Activated effector memory CD4-positive, alpha-beta T cell treated with Interleukin-2 at 50 U/mL for 16 hours (primary cell): ENCODE data around the gene ATP6AP1.
A peak's percentile ranks its signal among the peaks of the same experiment; 100 is the strongest.

Experiments used
- DNase-seq: peaks from one replicate; pipeline ENCODE4 v3.0.0-alpha.2; 2020

The ATP6AP1 gene

GRCh38 chrX:154430916-154431315 is 2.4 kb downstream of the ATP6AP1 start:
- no peak for DNase-seq

- no peak for DNase-seq
Measured at GRCh38 chrX:154431341-154431740, 2.9 kb downstream of the ATP6AP1 start.

GRCh38 chrX:154432210-154432609 is 3.7 kb downstream of the ATP6AP1 start:
- no peak for DNase-seq

- no peak for DNase-seq
Measured at GRCh38 chrX:154433605-154434004, 5.1 kb downstream of the ATP6AP1 start.

- DNase-seq, result no peak
Measured at GRCh38 chrX:154434394-154435168, 6.1 kb downstream of the ATP6AP1 start.

DNA sequence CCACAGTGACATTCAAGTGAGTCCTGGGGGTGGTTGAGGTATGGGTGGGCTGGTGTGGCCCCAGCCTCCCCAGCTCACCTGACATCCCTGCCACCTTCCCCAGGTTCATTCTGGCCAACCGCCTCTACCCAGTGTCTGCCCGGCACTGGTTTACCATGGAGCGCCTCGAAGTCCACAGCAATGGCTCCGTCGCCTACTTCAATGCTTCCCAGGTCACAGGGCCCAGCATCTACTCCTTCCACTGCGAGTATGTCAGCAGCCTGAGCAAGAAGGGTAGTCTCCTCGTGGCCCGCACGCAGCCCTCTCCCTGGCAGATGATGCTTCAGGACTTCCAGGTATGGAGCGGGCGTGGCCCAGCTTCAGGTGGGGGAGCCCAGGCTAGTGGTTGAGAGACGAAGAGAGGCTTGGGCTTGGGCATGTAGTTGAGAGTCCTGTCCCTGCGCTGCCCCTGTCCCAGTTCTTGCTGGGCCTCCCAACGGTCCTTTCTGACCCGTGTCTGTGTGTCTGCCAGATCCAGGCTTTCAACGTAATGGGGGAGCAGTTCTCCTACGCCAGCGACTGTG is 6.8 kb downstream of the ATP6AP1 start:
- no peak for DNase-seq

DNA sequence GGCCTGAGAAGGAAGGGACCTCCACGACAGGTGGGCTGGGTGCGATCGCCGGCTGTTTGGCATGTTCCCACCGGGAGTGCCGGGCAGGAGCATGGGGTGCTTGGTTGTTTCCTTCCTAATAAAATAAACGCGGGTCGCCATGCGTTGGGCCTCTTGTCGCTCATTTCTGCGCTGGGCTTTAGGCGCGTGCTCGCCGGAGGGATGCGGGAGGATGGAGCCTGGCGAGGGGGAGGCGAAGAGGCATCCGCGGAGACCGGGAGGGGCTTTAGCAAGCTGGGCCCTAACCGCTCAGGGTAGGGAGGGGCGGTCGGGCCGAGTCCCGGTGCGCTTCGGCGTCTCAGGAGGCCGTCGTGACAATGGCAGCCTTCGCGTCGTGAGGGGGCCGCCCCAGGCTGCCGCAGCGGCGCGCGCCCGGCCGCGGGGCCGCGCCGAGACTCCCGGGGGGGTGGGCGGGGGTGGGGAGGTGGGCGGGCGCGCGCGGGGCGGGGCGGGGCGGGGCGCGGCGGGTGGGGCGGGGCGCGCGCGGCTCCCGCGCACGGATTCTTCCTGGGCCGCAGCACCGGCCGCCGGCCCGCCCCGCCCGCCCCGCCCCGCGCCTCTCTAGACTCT is 8.0 kb downstream of the ATP6AP1 start:
- peak; percentile 46 for DNase-seq

DNA sequence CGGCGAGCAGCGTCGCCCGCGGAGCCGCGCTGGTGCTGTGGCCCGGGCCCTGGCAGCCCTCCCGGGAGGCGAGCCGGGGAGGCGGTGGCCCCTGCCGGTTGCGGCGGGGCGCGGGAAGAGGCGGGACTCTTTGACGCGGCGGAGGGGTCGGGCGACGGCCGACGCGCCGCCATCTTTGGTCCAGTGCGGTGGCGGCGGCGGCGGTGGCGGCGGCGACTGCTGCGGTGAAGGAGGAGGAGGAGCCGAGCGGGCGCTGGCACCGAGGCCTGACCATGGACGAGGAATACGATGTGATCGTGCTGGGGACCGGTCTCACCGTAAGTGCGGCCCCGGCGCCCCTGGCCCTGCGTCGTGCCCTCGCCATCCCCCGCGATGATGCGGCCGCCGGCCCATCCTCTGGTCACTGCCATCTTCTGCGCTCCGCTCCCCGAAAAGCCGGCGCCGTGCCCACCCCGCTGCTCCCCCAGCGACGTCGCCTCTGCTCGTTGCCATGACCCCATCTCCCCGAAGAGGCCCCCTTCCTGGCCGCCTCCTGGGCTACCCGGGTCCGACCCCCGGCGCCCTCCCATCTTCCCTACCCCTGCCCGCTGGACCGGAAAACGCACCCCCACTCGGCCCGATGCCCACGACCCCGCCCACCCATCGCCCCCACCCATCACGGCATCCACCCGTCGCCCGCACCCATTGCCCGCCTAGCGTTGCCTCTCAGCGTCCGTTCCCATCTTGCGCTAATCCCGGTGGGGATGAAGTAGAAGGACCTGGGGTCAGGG is 8.7 kb downstream of the ATP6AP1 start, which contains the start of gene GDI1:
GDI1 (plus strand) TSS at position 172 of the 770 bp plus-strand sequence; CDS start at position 273, 101 bp downstream.
- no peak for DNase-seq

- no peak for DNase-seq
Measured at GRCh38 chrX:154437971-154438893, 9.8 kb downstream of the ATP6AP1 start.

- DNase-seq, result no peak
Measured at GRCh38 chrX:154439841-154440240, 11.4 kb downstream of the ATP6AP1 start.

DNA sequence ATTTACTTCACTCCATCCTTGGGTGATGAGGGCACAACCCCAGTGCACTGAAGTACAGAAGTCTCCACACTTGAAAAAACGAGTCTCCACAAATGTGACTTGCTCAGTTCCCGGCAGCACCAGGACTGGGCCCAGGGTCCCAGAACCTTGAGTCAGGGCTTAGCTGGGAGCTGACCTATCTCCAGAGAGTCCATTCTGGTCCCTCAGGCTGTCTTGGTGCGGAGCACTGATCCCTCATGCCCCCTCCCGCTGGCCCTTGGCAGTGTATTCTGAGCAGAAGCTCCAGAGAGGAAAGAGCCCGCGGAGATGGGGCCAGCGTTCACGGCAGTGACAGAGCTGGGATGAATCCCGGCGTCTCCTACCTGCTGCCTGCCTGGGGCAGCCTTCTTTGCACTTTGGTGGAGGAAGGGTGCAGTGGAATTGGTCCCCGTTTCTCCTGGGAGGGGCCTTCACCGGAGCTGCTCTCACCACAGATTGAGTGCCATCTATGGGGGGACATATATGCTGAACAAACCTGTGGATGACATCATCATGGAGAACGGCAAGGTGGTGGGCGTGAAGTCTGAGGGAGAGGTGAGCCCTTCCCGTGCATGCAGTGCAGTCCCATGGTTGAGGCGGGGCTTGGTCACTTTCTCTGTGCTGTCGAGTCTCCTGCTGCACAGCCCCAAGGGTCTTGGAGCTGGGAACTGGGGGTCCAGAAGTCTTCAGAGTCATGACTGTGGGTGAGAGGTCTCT is 12.3 kb downstream of the ATP6AP1 start:
- no peak for DNase-seq

DNA sequence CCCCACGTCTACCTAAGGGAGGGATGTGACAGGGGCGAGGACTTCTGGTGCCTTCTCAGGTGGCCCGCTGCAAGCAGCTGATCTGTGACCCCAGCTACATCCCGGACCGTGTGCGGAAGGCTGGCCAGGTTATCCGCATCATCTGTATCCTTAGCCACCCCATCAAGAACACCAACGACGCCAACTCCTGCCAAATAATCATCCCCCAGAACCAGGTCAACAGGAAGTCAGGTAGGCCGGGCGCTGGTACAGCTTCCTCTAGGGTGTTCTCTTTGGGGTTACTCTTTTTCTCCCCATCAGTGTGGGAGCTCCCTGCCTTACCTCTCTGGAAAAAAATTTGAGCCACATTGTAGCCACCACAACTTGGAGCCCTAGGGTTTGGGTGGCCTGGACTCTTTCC is 13.1 kb downstream of the ATP6AP1 start:
- DNase-seq, result no peak

DNA sequence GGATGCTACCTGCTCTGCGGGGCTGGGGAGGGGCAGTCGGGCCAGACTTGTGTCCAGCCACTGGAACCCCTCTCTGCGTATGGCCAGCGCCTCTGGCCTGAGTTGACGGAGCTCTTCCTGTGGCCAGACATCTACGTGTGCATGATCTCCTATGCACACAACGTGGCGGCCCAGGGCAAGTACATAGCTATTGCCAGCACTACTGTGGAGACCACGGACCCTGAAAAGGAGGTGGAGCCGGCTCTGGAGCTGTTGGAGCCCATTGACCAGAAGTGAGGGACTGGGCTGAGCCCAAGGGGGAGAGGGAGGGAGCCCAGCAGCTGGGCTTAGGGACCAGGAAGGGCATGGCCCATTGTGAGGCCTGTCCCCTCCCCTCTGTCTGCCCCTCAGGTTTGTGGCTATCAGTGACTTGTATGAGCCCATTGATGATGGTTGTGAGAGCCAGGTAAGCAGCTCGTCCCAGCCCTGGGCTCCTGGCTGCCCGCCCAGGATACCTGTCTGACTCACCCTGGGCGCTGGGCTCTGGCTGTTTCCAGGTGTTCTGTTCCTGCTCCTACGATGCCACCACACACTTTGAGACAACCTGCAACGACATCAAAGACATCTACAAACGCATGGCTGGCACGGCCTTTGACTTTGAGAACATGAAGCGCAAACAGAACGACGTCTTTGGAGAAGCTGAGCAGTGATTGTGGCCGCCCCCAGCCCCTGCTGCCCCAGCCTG is 13.7 kb downstream of the ATP6AP1 start:
- no peak for DNase-seq

DNA sequence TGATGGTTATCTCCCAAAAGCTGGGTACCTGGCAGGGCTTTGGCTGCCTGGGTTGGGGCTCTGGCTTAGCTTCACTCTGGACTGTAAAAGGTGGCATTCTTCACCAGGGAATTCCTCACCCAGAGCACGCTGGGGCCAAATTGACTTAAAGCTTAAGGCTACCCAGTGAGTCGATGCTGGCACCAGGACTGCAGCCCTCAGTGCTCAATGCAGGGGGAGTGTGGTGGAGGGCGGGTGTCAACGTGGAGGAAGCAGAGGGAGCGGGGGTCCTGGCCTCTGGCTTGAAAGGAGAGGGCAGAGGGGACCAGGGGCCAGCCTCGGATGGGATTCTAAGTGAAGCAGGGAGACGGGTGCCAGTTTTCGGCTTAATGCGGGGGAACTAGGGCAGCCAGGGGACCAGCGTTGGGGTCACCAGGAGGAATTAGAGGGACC is 15.0 kb downstream of the ATP6AP1 start:
- DNase-seq, result no peak

DNA sequence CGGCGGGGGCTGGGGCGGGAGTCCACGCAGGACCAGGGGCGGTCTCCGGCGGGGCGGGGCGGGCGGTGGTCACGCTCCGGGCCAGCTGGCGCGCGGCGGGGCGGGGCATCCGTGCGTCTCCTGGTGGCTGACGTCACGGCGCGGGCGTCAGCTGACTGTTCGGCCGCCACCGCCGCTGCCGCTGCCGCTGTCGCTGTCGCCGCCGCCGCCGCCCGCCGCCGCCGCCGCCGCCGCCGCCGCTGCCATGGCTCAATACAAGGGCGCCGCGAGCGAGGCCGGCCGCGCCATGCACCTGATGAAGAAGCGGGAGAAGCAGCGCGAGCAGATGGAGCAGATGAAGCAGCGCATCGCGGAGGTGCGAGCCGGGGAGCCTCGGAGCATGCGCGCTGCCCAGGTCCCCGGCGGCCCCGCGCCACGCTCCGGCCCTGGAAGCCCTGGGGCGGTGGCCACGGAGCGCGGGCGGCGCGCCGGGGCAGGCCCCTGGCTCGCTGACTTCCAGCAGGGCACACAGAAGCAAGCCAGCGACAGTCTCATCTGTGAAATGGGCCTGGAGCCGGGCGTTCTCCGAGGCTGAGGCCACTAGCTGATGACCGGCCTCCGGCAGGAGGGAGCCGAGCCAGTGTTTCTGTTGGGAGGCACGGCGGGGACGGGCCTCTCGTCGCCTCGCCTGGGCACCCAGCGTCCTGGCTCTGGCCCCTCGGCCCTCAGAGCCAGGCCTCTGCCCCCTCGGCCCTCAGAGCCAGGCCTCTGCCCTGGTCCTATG is 15.7 kb downstream of the ATP6AP1 start, which contains the start of gene FAM50A:
FAM50A (plus strand) TSS at position 150 of the 763 bp plus-strand sequence; CDS start at position 245, 95 bp downstream.
- peak; percentile 56 for DNase-seq

GRCh38 chrX:154444755-154445246 is 16.3 kb downstream of the ATP6AP1 start:
- no peak for DNase-seq

GRCh38 chrX:154445776-154446175 is 17.3 kb downstream of the ATP6AP1 start:
- DNase-seq, result no peak

DNA sequence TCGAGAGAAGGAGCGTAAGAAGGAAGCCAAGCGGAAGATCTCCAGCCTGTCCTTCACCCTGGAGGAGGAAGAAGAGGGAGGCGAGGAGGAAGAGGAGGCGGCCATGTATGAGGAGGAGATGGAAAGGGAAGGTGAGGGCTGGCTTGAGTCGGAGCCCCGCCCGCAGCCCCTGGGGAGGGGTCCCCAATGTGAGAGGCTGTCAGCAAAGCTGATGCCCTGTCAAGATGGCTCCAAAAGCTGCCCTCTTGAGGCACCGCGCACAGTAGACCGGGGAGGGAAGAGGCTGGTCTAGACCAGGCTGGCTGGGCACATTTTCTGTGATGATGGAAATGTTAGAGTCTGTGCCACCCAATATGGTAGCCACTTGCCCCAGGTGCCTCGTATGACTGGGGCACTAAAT is 18.0 kb downstream of the ATP6AP1 start:
- no peak for DNase-seq

- no peak for DNase-seq
Measured at GRCh38 chrX:154448484-154448883, 20.0 kb downstream of the ATP6AP1 start.

- DNase-seq, result no peak
Measured at GRCh38 chrX:154449618-154450017, 21.1 kb downstream of the ATP6AP1 start.
